Stimulated activated naive CD4-positive, alpha-beta T cell (primary cell): ENCODE results near the gene SLC6A8.
"Not testable (repeated sequence)": the region's sequence is repeated elsewhere in the genome, so short reads cannot be mapped to it uniquely, and the experiment has no call there.

Source experiments
- DNase-seq, 6 experiments: peaks; one replicate each; lab custom pipeline; 2025; lab: John Stamatoyannopoulos, UW

Gene SLC6A8

GRCh38 chrX:153671589-153672530 is 15.9 kb upstream of the SLC6A8 start:
- DNase-seq: no peak

- no peak for DNase-seq
Observed at GRCh38 chrX:153672531-153673427, 14.9 kb upstream of the SLC6A8 start.

- no peak for DNase-seq
Observed at GRCh38 chrX:153673428-153674218, 14.1 kb upstream of the SLC6A8 start, which contains the start of gene PNCK. Gene PNCK (minus strand): TSS chrX:153673813. CDS start chrX:153673076, 737 bp downstream.

- DNase-seq: no peak
Observed at GRCh38 chrX:153674219-153674851, 13.4 kb upstream of the SLC6A8 start.

- no peak for DNase-seq
Observed at GRCh38 chrX:153681175-153681574, 6.6 kb upstream of the SLC6A8 start.

- not testable (repeated sequence) for DNase-seq
Observed at GRCh38 chrX:153683486-153683885, 4.2 kb upstream of the SLC6A8 start.

GRCh38 chrX:153684467-153685155 is 3.1 kb upstream of the SLC6A8 start:
- DNase-seq: no peak

- no peak for DNase-seq
Observed at GRCh38 chrX:153685156-153685536, 2.6 kb upstream of the SLC6A8 start.

- no peak for DNase-seq
Observed at GRCh38 chrX:153685751-153686696, 1.7 kb upstream of the SLC6A8 start.

GRCh38 chrX:153686711-153687110 is 1.0 kb upstream of the SLC6A8 start:
- DNase-seq: no peak

- no peak for DNase-seq
Observed at GRCh38 chrX:153688071-153688470, 345 bp downstream of the SLC6A8 start.

- DNase-seq: no peak
Observed at GRCh38 chrX:153688506-153688905, 780 bp downstream of the SLC6A8 start.

GRCh38 chrX:153688911-153689590 is 1.3 kb downstream of the SLC6A8 start:
- no peak for DNase-seq

GRCh38 chrX:153689654-153690465 is 2.1 kb downstream of the SLC6A8 start:
- no peak for DNase-seq

- DNase-seq: no peak
Observed at GRCh38 chrX:153690466-153690865, 2.7 kb downstream of the SLC6A8 start.

- DNase-seq: not testable (repeated sequence)
Observed at GRCh38 chrX:153691032-153691827, 3.5 kb downstream of the SLC6A8 start.

GRCh38 chrX:153692003-153692402 is 4.3 kb downstream of the SLC6A8 start:
- DNase-seq: no peak
